Mucosa of gallbladder (tissue), 1 donor: ENCODE results near the gene ESRRG. TPM values are rescaled to one million over a fixed set of nuclear protein-coding genes. Genes with fewer than 3 reads are reported as not detected.

Source experiments
- DNase-seq: peaks from one replicate; pipeline ENCODE4 v3.0.0-alpha.2; 2020; ENCODE audit warnings: low spot score
- total RNA-seq: library from RNA; stranded (reverse); gene quantifications from one replicate; pipeline ENCODE4 v1.2.1, GENCODE V29; 2021
- donor health status: DM: no; HTN: no; CAD: no.

ESRRG gene
- total RNA-seq, 1 donor from 2014 or later = 5.4 TPM

- DNase-seq = no peak
Observed at GRCh38 chr1:216502528-216503162, 220.6 kb downstream of the ESRRG start.

GRCh38 chr1:216500273-216500967 lies 222.8 kb downstream of the ESRRG start:
- DNase-seq = no peak

GRCh38 chr1:216499581-216500272 lies 223.5 kb downstream of the ESRRG start:
- DNase-seq = peak; percentile 20

- DNase-seq = no peak
Observed at GRCh38 chr1:216498277-216498676, 225.0 kb downstream of the ESRRG start.

GRCh38 chr1:216485042-216485441 lies 238.2 kb downstream of the ESRRG start:
- no peak for DNase-seq

GRCh38 chr1:216483672-216484401 lies 239.4 kb downstream of the ESRRG start:
- no peak for DNase-seq

GRCh38 chr1:216482620-216483019 lies 240.6 kb downstream of the ESRRG start:
- no peak for DNase-seq

GRCh38 chr1:216478238-216478637 lies 245.0 kb downstream of the ESRRG start:
- DNase-seq = no peak

GRCh38 chr1:216476341-216476740 lies 246.9 kb downstream of the ESRRG start:
- no peak for DNase-seq

GRCh38 chr1:216475659-216476276 lies 247.5 kb downstream of the ESRRG start:
- DNase-seq = no peak

- no peak for DNase-seq
Observed at GRCh38 chr1:216466162-216466801, 256.9 kb downstream of the ESRRG start.

- DNase-seq = no peak
Observed at GRCh38 chr1:216464489-216464888, 258.7 kb downstream of the ESRRG start.

GRCh38 chr1:216462066-216462775 lies 261.0 kb downstream of the ESRRG start:
- no peak for DNase-seq

GRCh38 chr1:216461466-216461865 lies 261.8 kb downstream of the ESRRG start:
- DNase-seq = no peak

- no peak for DNase-seq
Observed at GRCh38 chr1:216459651-216460207, 263.5 kb downstream of the ESRRG start.

GRCh38 chr1:216458812-216459211 lies 264.4 kb downstream of the ESRRG start:
- no peak for DNase-seq

- DNase-seq = no peak
Observed at GRCh38 chr1:216457356-216457755, 265.9 kb downstream of the ESRRG start.

GRCh38 chr1:216456682-216457081 lies 266.5 kb downstream of the ESRRG start:
- DNase-seq = no peak

- DNase-seq = no peak
Observed at GRCh38 chr1:216453777-216454176, 269.5 kb downstream of the ESRRG start.
